Left renal pelvis (tissue), 4 donors: ENCODE results near the gene FBXL7. TPM values are rescaled to one million over a fixed set of nuclear protein-coding genes. Genes with fewer than 3 reads are reported as not detected.

Source experiments
- DNase-seq, 4 donors: peaks; one replicate each; pipeline ENCODE4 v3.0.0-alpha.2; 2013; ENCODE audit warnings: low read depth in 4 of 4, low spot score in 3 of 4
- polyA plus RNA-seq, 4 donors: library from polyadenylated mRNA; unstranded; fragments of 120-200 nt; gene quantifications; one replicate each; pipeline ENCODE4 v1.2.1, GENCODE V29; 2013; ENCODE audit not compliant: insufficient read length in 4 of 4

Gene FBXL7
- polyA plus RNA-seq, 4 donors: 26.2 to 79.3 (median 28.7) TPM

DNA sequence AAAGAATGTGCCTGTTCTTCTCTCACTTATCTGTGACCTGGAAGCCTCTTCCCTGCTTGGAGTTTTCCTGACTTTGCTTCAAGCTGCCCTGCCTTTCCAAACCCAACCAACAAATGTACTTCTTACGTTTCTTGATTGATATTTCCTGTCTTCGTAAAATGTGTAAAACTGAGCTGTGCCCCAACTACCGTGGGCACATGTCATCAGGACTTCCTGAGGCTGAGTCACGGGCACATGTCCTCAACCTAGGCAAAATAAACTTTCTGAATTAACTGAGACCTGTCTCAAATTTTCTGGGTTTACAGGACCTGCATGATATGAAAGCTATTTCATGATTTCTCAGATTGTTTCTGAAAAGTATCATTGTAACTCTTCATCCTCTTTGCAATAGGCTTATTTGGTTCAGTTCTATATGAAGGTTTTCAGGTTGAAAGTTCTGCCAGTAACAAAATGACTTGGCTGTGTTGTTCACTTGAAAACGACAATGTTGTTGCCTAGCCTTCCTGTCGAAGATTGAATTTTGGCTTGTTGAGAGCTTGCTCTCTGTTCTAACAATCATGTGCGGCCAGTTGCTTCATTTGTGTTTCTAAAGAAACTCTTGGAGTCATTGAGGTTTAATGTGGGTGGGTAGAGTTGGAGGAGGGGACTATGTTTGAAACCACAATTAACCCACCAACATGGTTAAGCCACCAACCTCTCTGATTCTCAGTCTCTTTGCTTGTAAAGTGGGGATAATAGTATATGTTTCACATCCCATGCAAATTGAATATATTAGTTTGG is 145.6 kb downstream of the FBXL7 start:
- no peak for DNase-seq

DNA sequence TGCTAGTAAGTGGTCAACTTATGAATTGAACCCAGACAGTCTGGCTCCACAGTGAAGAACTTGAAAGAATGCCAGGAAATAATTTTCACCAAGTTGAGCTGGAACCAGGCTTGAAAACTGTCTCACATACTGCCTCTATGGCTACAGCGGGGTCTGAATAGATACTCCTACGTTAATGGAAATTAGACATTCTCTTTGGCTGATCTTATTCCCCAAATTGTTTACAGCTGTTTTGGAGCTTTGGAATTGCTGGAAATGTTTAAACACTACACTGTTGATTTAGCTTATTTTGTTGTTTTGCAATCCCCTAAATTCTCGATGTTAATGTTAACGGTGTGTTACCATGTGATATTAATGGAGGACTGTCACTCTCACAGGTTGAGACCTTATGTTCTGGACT is 146.4 kb downstream of the FBXL7 start:
- no peak for DNase-seq

DNA sequence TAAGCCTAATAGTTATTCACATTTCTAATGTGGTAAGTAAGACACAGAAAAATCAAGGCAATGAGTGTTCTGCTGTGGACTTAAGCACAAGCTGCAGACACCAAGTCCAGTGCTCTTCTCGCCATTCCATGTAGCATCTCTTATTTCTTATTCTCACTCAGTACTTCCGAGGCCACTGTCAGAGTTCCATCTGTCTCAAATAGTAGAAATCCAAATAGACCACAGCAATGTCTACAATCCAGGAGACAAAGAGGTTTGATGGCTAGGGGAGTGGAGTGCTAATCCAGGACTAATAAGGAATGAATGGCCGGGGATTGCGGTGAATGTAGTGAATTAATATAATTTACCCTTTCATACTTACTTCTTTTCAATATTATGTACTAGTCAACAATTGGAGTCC is 147.3 kb downstream of the FBXL7 start:
- no peak for DNase-seq

GRCh38 chr5:15650266-15650665 is 150.3 kb downstream of the FBXL7 start:
- no peak for DNase-seq

DNA sequence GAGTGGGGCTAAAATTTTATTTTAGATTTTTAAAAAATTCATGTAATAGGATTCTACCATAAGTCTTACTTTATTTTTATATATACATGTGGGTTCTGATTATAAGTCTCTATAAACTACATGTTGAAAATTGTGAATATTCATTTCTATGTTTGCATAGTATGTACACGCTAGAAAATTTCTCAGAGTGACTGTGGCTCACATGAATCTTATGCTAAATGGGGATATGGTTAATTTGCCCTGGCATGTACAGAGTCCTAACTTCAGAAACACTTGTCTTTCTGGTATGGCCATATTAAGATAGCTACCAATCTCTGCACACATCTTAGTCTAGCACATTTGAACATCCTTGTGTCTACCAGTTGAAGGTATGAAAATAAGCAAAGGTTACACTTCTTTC is 154.8 kb downstream of the FBXL7 start:
- DNase-seq: no peak

GRCh38 chr5:15655683-15656082 is 155.7 kb downstream of the FBXL7 start:
- DNase-seq: no peak

DNA sequence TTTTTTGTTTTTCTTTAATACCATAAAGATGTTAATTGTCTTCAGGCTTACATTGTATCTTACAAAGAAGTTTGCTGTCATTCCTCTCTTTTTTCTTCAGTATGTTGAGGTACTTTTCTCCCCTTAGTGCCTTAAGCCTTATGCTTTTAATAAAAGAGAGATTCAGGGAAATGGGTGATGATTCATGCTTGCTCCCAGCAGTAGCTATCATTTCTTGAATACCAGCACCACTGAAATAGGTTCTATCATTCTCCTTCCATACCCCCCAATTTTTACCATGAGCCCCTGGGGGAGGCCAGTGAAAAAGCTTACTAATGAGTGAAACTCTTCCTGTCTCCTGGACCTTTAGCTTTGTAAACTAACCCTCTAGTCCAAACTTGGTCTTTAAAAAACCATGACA is 165.0 kb downstream of the FBXL7 start:
- no peak for DNase-seq

DNA sequence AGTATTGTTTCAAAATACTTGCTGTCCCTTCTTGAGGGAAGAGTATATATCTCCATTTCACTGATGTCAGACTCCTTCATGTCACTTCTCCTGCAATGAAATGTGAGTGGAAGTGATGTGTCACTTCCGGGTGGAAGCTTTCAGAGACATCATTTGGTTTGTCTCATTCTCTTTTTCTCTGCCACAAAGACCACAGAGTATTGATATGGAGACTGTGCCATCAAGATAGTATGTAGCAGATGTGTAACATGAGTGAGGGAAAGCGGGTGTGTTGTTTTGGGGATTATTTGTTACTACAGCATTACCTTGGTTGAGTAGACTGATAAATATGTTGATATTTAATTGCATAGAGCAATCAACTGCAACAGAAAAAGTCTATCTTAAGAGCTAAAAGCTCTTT is 169.8 kb downstream of the FBXL7 start:
- DNase-seq: no peak

- no peak for DNase-seq
Measured at GRCh38 chr5:15674716-15675115, 174.7 kb downstream of the FBXL7 start.

DNA sequence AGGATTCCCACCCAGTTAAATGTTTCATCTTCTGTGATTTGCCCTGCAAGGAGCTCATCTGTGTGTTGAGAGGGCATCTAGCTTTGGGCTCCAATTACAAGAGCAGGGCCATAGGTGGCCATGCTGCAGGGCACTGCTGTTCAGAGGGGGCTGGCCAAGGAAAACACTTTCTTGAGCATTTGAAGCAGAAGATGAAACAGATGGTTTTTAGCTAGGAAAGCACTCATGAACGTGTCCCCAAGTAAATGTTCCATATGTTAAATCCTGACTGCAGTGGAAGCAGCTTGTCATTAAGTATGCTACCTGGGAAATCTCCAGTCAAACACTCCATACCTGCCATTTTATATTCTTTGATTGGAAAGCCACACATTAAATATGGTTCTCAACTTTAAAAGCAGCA is 176.6 kb downstream of the FBXL7 start:
- no peak for DNase-seq

- DNase-seq: no peak
Measured at GRCh38 chr5:15679161-15679560, 179.2 kb downstream of the FBXL7 start.

GRCh38 chr5:15680455-15680854 is 180.5 kb downstream of the FBXL7 start:
- DNase-seq: no peak

DNA sequence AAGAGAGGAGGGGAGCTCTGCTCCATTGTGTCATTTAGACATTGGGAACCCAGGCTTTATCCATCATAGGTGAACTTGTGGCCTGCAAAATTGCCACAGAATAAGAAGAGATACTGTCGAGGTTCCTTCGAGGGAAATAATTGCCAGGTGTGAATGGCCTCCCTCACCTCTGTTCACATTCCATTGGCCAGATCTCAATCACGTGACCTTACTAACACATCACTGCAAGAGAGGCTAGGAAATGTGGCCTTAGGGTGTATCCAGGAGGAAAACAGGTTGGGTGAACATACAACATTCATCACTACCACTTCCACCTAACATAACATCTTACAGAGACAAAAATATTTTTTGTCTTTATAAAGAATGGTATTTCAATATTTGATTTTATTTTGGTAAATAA is 182.1 kb downstream of the FBXL7 start:
- DNase-seq: no peak

DNA sequence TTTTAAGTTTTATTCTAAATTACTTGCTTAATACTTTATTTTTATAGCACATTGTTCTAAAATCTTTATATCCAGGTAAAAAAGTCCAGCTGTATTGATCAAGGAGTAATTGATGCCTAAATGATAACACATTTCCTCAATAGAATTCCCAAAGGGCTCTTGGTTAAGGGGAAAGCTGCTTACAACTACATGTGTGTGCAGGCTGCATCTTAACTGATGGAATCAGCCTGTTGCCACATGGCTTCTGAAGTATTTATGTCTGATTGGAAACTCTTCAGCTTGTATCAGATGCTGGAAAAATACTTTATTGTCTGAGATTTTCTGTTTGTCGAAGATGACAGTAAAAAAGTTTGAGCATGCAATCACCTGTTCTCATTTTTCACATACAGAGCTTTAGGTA is 182.6 kb downstream of the FBXL7 start:
- no peak for DNase-seq

DNA sequence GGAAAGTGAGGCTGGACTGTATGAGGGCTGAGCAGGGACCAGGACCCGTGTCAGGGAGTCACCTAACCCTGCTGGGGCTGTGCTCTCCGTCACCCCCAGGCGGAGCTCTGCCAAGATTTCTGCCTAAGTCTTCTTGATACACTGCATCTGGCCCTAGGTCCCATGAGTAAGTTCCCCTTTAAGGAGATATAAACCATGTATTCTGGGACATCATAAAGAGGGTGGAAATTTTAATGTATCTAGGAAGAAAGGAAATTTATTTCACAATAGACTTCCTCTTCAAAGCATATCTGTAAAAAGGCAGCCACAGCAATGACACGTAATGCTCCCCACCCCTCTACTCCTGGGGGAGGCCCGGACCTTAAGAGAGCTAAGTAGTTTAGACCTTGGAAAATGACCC is 183.4 kb downstream of the FBXL7 start:
- DNase-seq: peak in 3 of 4 donors; percentile 20 to 32 (median 31)

- DNase-seq: no peak
Measured at GRCh38 chr5:15687401-15687800, 187.4 kb downstream of the FBXL7 start.

- no peak for DNase-seq
Measured at GRCh38 chr5:15689836-15690235, 189.9 kb downstream of the FBXL7 start.

- DNase-seq: no peak
Measured at GRCh38 chr5:15690611-15691010, 190.6 kb downstream of the FBXL7 start.

DNA sequence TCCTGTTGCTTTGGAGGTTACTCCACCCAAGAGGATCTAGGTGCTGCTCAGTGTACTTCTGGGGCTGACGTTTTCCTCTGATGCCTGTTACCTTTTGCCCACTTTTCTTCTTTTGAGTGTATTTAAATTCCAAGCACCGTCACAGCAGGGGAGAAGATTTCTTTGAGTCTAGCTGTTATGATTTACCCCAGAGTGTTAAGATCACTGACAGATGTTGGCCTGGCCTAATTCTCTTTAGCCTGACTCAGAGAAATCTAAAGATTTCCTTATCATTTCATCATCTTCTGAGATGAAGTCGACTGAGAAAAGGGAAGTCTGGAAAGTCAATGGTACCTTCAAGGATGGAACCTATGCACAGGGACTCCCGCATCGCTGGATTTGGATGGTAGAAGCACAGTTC is 191.5 kb downstream of the FBXL7 start:
- DNase-seq: no peak

DNA sequence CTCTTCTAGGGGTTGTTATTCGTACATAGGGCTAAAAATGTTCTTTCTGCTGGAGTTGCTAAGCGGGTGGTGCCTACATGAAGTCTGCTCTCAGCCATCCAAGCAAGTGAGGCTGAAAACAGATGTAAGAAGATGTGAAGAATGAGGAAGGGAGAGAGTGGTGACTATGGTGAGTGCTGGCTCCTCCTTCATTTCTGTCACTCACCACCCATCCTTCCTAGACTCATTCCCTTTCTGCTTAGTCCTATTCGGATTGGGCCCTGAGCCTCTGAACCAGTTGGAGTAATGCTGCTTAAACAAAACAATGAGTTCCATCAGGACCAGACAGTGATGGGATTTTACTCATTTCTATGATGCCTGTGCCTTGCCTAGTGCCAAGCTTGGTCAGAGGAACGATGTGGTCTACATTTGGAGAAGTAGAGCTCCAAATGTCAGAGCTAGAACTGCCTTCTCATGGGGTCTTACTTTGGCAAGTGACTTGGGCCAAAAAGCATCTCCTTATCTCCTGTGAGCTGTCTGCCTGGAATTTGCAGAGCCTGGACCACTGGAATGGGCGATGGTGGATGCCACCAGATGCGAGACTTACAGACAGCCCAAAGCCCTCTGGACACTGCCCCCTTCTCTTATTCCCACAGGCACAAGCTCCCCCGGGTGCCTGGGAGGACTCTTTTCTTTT is 192.9 kb downstream of the FBXL7 start:
- DNase-seq: no peak

DNA sequence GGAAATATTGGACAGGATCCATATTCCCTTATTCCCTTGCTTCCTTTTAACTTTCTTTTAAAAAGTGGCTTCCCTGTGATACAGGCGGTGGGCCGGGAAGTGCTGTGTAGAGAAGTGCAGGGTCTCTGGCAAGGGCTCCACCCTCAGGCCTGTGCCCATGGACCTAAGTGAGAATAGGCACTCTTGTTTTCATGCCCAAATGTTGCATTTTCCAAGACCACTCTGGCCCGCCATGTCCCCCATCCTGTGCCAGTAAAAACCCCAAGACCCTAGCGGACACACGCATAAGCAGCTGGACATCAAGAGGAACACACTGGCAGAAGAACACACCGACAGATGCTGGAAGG is 193.4 kb downstream of the FBXL7 start:
- DNase-seq: no peak

- DNase-seq: no peak
Measured at GRCh38 chr5:15693933-15694332, 194.0 kb downstream of the FBXL7 start.
